ENCODE data around the gene SFI1.

Gene SFI1

GRCh38 chr22:31566484-31566883 is 70.1 kb downstream of the SFI1 start:
- Mint-ChIP-seq H3K4me3 (no peak overlapping the region), H3K4me1 (peaks cover 5% of the 10 kb centered on the region), H3K27ac (no peak overlapping the region), H3K36me3 (ENCODE audit: low read depth) (peaks cover 5% of the 10 kb centered on the region), H3K27me3 (ENCODE audit: low read depth) (no peaks in the 10 kb centered on the region), H3K9me3 (no peaks in the 10 kb centered on the region)
- TF ChIP-seq CTCF (IDR thresholded peaks at IDR 0.05; ENCODE audit: unreplicated experiment in 3 of 3) = no peak

GRCh38 chr22:31567196-31567595 is 70.9 kb downstream of the SFI1 start:
- H3K4me1 Mint-ChIP-seq = peaks cover 4% of the 10 kb centered on the region
- no peak for TF ChIP-seq CTCF (IDR thresholded peaks at IDR 0.05; ENCODE audit: unreplicated experiment in 3 of 3)
- no peaks in the 10 kb centered on the region for H3K9me3 Mint-ChIP-seq
- H3K36me3 Mint-ChIP-seq (ENCODE audit: low read depth) = peaks cover 4% of the 10 kb centered on the region
- H3K27me3 Mint-ChIP-seq (ENCODE audit: low read depth) = no peaks in the 10 kb centered on the region
- H3K4me3 Mint-ChIP-seq = no peak overlapping the region
- H3K27ac Mint-ChIP-seq = no peak overlapping the region

GRCh38 chr22:31567702-31568101 is 71.4 kb downstream of the SFI1 start:
- no peak overlapping the region for H3K27ac Mint-ChIP-seq
- H3K4me1 Mint-ChIP-seq = peaks cover 4% of the 10 kb centered on the region
- no peak overlapping the region for H3K4me3 Mint-ChIP-seq
- no peaks in the 10 kb centered on the region for H3K9me3 Mint-ChIP-seq
- H3K27me3 Mint-ChIP-seq (ENCODE audit: low read depth) = no peaks in the 10 kb centered on the region
- TF ChIP-seq CTCF (IDR thresholded peaks at IDR 0.05; ENCODE audit: unreplicated experiment in 3 of 3) = no peak
- peaks cover 4% of the 10 kb centered on the region for H3K36me3 Mint-ChIP-seq (ENCODE audit: low read depth)

GRCh38 chr22:31569126-31569525 is 72.8 kb downstream of the SFI1 start:
- no peak overlapping the region for H3K4me3 Mint-ChIP-seq
- no peak overlapping the region for H3K27ac Mint-ChIP-seq
- peaks cover 4% of the 10 kb centered on the region for H3K36me3 Mint-ChIP-seq (ENCODE audit: low read depth)
- no peak for TF ChIP-seq CTCF (IDR thresholded peaks at IDR 0.05; ENCODE audit: unreplicated experiment in 3 of 3)
- H3K9me3 Mint-ChIP-seq = no peaks in the 10 kb centered on the region
- peaks cover 7% of the 10 kb centered on the region for H3K4me1 Mint-ChIP-seq
- no peaks in the 10 kb centered on the region for H3K27me3 Mint-ChIP-seq (ENCODE audit: low read depth)

- Mint-ChIP-seq H3K27me3 (ENCODE audit: low read depth) (no peaks in the 10 kb centered on the region), H3K4me3 (no peak overlapping the region), H3K27ac (no peak overlapping the region), H3K36me3 (ENCODE audit: low read depth) (peaks cover 9% of the 10 kb centered on the region), H3K4me1 (peaks cover 19% of the 10 kb centered on the region), H3K9me3 (no peaks in the 10 kb centered on the region)
- TF ChIP-seq CTCF (IDR thresholded peaks at IDR 0.05; ENCODE audit: unreplicated experiment in 3 of 3) = no peak
These were observed 76.6 kb downstream of the SFI1 start for GRCh38 chr22:31572939-31573338.

- Mint-ChIP-seq H3K9me3 (no peaks in the 10 kb centered on the region), H3K36me3 (ENCODE audit: low read depth) (peaks cover 9% of the 10 kb centered on the region), H3K4me1 (peaks cover 23% of the 10 kb centered on the region)
These were observed 77.8 kb downstream of the SFI1 start for GRCh38 chr22:31574055-31574670.

More at GRCh38 chr22:31574055-31574670, 77.8 kb downstream of the SFI1 start:
- Mint-ChIP-seq H3K27ac (peak overlapping the region in 2 of 3 experiments; percentile 57 to 90), H3K27me3 (ENCODE audit: low read depth) (no peaks in the 10 kb centered on the region), H3K4me3 (no peak overlapping the region)
- no peak for TF ChIP-seq CTCF (IDR thresholded peaks at IDR 0.05; ENCODE audit: unreplicated experiment in 3 of 3)
